H9 (cell line): ENCODE data around the gene WDFY1. TPM values are rescaled to one million over a fixed set of nuclear protein-coding genes. Genes with fewer than 3 reads are reported as not detected.

ENCODE experiments used
- DNase-seq: peaks from one replicate; pipeline ENCODE4 v3.0.0-alpha.2; 2017
- H2AFZ ChIP-seq: one replicate; pipeline ENCODE4 v1.6.1; 2013; ENCODE audit warnings: mild to moderate bottlenecking, low read length, control low read depth, moderate library complexity
- H2AK5ac ChIP-seq: 2 replicates; pipeline ENCODE4 v1.6.1; 2013; ENCODE audit warnings: low read length, control low read depth, mixed read lengths; ENCODE audit not compliant: insufficient read length
- H2BK120ac ChIP-seq: one replicate; pipeline ENCODE4 v1.6.1; 2013; ENCODE audit warnings: low read depth, mild to moderate bottlenecking, low read length, control low read depth, inconsistent platforms; ENCODE audit not compliant: poor library complexity, severe bottlenecking
- H2BK12ac ChIP-seq: 2 replicates; pipeline ENCODE4 v1.6.1; 2013; ENCODE audit warnings: low read length, control low read depth, mixed read lengths, low read depth; ENCODE audit not compliant: insufficient read length
- H2BK15ac ChIP-seq: 2 replicates; pipeline ENCODE4 v1.6.1; 2013; ENCODE audit warnings: low read depth, low read length, control low read depth
- H2BK20ac ChIP-seq: one replicate; pipeline ENCODE4 v1.6.1; 2013; ENCODE audit warnings: low read depth, mild to moderate bottlenecking, low read length, control low read depth, inconsistent platforms; ENCODE audit not compliant: poor library complexity, severe bottlenecking
- H2BK5ac ChIP-seq: 2 replicates; pipeline ENCODE4 v1.6.1; 2013; ENCODE audit warnings: low read length, control low read depth, mixed read lengths; ENCODE audit not compliant: insufficient read length
- H3K14ac ChIP-seq: 2 replicates; pipeline ENCODE4 v1.6.1; 2013; ENCODE audit warnings: low read length, control low read depth; ENCODE audit not compliant: insufficient read depth
- H3K18ac ChIP-seq: 2 replicates; pipeline ENCODE4 v1.6.1; 2013; ENCODE audit warnings: low read depth, mild to moderate bottlenecking, mixed read lengths, low read length, control low read depth; ENCODE audit not compliant: insufficient read length
- H3K23ac ChIP-seq: 2 replicates; pipeline ENCODE4 v1.6.1; 2013; ENCODE audit warnings: low read length, control low read depth, mixed read lengths, low read depth; ENCODE audit not compliant: insufficient read length
- H3K23me2 ChIP-seq: 2 replicates; pipeline ENCODE4 v1.6.1; 2013; ENCODE audit warnings: low read depth, mild to moderate bottlenecking, mixed read lengths, low read length, control low read depth; ENCODE audit not compliant: insufficient read length, poor library complexity, severe bottlenecking
- H3K27ac ChIP-seq: 2 replicates; pipeline ENCODE4 v1.5.1; 2013; ENCODE audit warnings: low read length, control low read depth, mixed read lengths, low read depth; ENCODE audit not compliant: insufficient read length
- H3K27me3 ChIP-seq: 2 replicates; pipeline ENCODE4 v1.6.1; 2013; ENCODE audit warnings: low read length, control low read depth, inconsistent platforms; ENCODE audit not compliant: insufficient read depth
- H3K4ac ChIP-seq: 2 replicates; pipeline ENCODE4 v1.6.1; 2013; ENCODE audit warnings: low read depth, mild to moderate bottlenecking, control low read depth, inconsistent platforms, low read length, moderate library complexity
- H3K4me1 ChIP-seq: 2 replicates; pipeline ENCODE4 v1.6.1; 2013; ENCODE audit warnings: low read length, control low read depth, inconsistent platforms; ENCODE audit not compliant: insufficient read depth
- H3K4me2 ChIP-seq: 2 replicates; pipeline ENCODE4 v1.6.1; 2013; ENCODE audit warnings: low read length, control low read depth, mixed read lengths; ENCODE audit not compliant: insufficient read length, insufficient read depth
- H3K56ac ChIP-seq: 2 replicates; pipeline ENCODE4 v1.6.1; 2013; ENCODE audit warnings: low read depth, mild to moderate bottlenecking, mixed read lengths, low read length, control low read depth; ENCODE audit not compliant: insufficient read length
- H3K79me1 ChIP-seq: 2 replicates; pipeline ENCODE4 v1.6.1; 2013; ENCODE audit warnings: low read depth, mild to moderate bottlenecking, moderate library complexity, low read length, control low read depth, inconsistent platforms; ENCODE audit not compliant: insufficient read depth, poor library complexity, severe bottlenecking
- H3K79me2 ChIP-seq: 2 replicates; pipeline ENCODE4 v1.6.1; 2013; ENCODE audit warnings: low read length, control low read depth, inconsistent platforms; ENCODE audit not compliant: insufficient read depth
- H3K9ac ChIP-seq: 2 replicates; pipeline ENCODE4 v1.6.1; 2013; ENCODE audit warnings: low read length, control low read depth, mixed read lengths; ENCODE audit not compliant: insufficient read length; ENCODE audit errors: extremely low read depth
- H3K9me3 ChIP-seq: one replicate; pipeline ENCODE4 v1.6.1; 2013; ENCODE audit warnings: low read depth, low read length, inconsistent platforms; ENCODE audit not compliant: control insufficient read depth
- H3T11ph ChIP-seq: one replicate; pipeline ENCODE4 v1.6.1; 2013; ENCODE audit warnings: mild to moderate bottlenecking, low read length, control low read depth, inconsistent platforms
- H4K20me1 ChIP-seq: one replicate; pipeline ENCODE4 v1.6.1; 2013; ENCODE audit not compliant: control insufficient read depth, insufficient read length, insufficient read depth
- H4K5ac ChIP-seq: 2 replicates; pipeline ENCODE4 v1.6.1; 2013; ENCODE audit warnings: low read depth, mild to moderate bottlenecking, mixed read lengths, low read length, control low read depth; ENCODE audit not compliant: insufficient read length
- H4K8ac ChIP-seq: replicated peaks from 2 replicates; pipeline ENCODE4 v1.6.1; 2013; ENCODE audit warnings: low read length, control low read depth, mixed read lengths, low read depth; ENCODE audit not compliant: insufficient read length
- H4K91ac ChIP-seq: 2 replicates; pipeline ENCODE4 v1.6.1; 2013; ENCODE audit warnings: low read depth, mild to moderate bottlenecking, moderate library complexity, mixed read lengths, low read length, control low read depth; ENCODE audit not compliant: insufficient read length
- H3K27ac Mint-ChIP-seq, 3 experiments: 2 replicates in 2 of 3; 3 replicates in 1 of 3; pipeline ENCODE4 v1.8.0; 2020 to 2021; ENCODE audit warnings: mixed read lengths in 3 of 3, mild to moderate bottlenecking in 1 of 3, moderate library complexity in 1 of 3
- H3K27me3 Mint-ChIP-seq: 2 replicates; pipeline ENCODE4 v1.8.0; 2021; ENCODE audit warnings: low read depth, mild to moderate bottlenecking, moderate library complexity, mixed read lengths
- H3K36me3 Mint-ChIP-seq, 3 experiments: 2 replicates in 2 of 3; 3 replicates in 1 of 3; pipeline ENCODE4 v1.8.0; 2020 to 2021; ENCODE audit warnings: low read depth in 3 of 3, mixed read lengths in 3 of 3; ENCODE audit not compliant: insufficient read depth in 1 of 3
- H3K4me1 Mint-ChIP-seq, 2 experiments: 2 replicates each; pipeline ENCODE4 v1.8.0; 2020; ENCODE audit warnings: mixed read lengths in 2 of 2
- H3K4me3 Mint-ChIP-seq, 2 experiments: 2 replicates in 1 of 2; 3 replicates in 1 of 2; pipeline ENCODE4 v1.8.0; 2020 to 2021; ENCODE audit warnings: mild to moderate bottlenecking in 2 of 2, mixed read lengths in 2 of 2, moderate library complexity in 1 of 2
- H3K9me3 Mint-ChIP-seq, 2 experiments: 2 replicates in 1 of 2; 3 replicates in 1 of 2; pipeline ENCODE4 v1.8.0; 2020; ENCODE audit warnings: mild to moderate bottlenecking in 2 of 2, mixed read lengths in 2 of 2, moderate library complexity in 1 of 2
- WGBS: extraction: QIAGEN DNeasy Blood & Tissue Kit; methylation state at CpG from one replicate; pipeline ENCODE4 v1.1.7; 2013; ENCODE audit warnings: missing lambda C conversion rate, low lambda C conversion rate, mixed read lengths; ENCODE audit not compliant: insufficient read length; ENCODE audit errors: extremely low coverage; 5-methylcytosine and 5-hydroxymethylcytosine counted together
- total RNA-seq: library from RNA; stranded (reverse); gene quantifications from 2 replicates; pipeline ENCODE4 v1.2.1, GENCODE V29; 2021
- TF ChIP-seq, protein P1 (sequence below): fragments of 200-600 bp; sonication (generic); conservative IDR thresholded peaks from 3 replicates; pipeline ENCODE4 v1.8.0; 2021; ENCODE audit warnings: antibody characterized with exemption, mild to moderate bottlenecking

Gene WDFY1
- total RNA-seq, 1 experiment from 2014 or later = 54.1 TPM

DNA sequence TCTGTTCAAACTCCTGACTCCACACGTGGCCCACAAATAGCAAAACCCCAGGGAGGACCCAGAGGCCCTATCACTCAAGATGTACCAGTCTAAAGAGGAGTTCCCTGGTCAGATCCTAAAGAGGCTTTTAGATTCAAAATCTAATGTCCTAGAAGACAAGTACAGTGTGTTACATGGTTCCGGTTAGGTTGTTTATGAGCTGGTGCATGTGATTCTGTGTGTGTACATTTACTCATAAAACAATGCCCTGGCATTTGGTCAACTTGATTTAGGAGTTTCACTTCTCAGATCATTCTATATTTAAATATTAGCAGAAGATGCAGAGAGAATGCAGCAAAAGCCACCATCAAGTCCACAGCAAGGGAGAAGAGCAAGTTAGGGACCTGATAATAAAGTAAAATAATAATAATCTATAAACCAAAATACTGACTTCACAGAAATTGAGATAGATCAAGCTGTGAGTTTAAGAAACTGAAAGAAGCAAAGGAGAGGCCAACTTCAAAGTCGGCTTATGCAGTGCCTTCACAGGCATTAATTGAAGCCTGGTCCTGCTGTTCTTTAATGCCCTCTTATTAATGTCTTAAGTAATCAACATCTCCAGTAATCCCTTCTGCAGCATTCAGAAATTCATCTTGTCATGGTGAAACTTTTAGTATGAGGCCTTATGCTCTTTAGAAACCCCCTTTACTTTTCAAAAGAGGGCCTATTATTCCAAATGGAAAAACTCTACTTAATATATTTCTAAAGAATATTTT, 103.5 kb downstream of the WDFY1 start:
- H3K56ac ChIP-seq = no peak overlapping the region
- H2BK20ac ChIP-seq = no peak overlapping the region
- H2AFZ ChIP-seq = no peak overlapping the region
- no peaks in the 10 kb centered on the region for H3K9me3 ChIP-seq
- no peak overlapping the region for H3K9ac ChIP-seq
- no peaks in the 10 kb centered on the region for H3K79me1 ChIP-seq
- no peak overlapping the region for H3T11ph ChIP-seq
- no peak overlapping the region for H2AK5ac ChIP-seq
- no peak overlapping the region for H3K27ac Mint-ChIP-seq
- no peak overlapping the region for H4K8ac ChIP-seq
- no peaks in the 10 kb centered on the region; the same call in 1 of the 2 replicates for H3K4me1 ChIP-seq
- no peak overlapping the region for H2BK15ac ChIP-seq
- DNase-seq = no peak
- H4K5ac ChIP-seq = no peak overlapping the region
- H3K36me3 Mint-ChIP-seq = 0 out of 7 replicates have a peak, but pooled peaks cover 0 to 2% (median 0%) of the 10 kb centered on the region in 3 experiments
- no peak overlapping the region for H2BK120ac ChIP-seq
- H3K79me2 ChIP-seq = no peaks in the 10 kb centered on the region
- no peak overlapping the region for H3K14ac ChIP-seq
- H3K4ac ChIP-seq = no peak overlapping the region
- peaks cover 7 to 9% of the 10 kb centered on the region in 2 experiments for H3K4me1 Mint-ChIP-seq
- no peaks in the 10 kb centered on the region for H3K9me3 Mint-ChIP-seq
- H3K27ac ChIP-seq = no peak overlapping the region
- peaks cover 4% of the 10 kb centered on the region for H3K23me2 ChIP-seq
- no peak overlapping the region for H3K4me2 ChIP-seq
- no peak overlapping the region for H2BK5ac ChIP-seq
- no peak overlapping the region for H2BK12ac ChIP-seq
- TF ChIP-seq, protein P1, sequence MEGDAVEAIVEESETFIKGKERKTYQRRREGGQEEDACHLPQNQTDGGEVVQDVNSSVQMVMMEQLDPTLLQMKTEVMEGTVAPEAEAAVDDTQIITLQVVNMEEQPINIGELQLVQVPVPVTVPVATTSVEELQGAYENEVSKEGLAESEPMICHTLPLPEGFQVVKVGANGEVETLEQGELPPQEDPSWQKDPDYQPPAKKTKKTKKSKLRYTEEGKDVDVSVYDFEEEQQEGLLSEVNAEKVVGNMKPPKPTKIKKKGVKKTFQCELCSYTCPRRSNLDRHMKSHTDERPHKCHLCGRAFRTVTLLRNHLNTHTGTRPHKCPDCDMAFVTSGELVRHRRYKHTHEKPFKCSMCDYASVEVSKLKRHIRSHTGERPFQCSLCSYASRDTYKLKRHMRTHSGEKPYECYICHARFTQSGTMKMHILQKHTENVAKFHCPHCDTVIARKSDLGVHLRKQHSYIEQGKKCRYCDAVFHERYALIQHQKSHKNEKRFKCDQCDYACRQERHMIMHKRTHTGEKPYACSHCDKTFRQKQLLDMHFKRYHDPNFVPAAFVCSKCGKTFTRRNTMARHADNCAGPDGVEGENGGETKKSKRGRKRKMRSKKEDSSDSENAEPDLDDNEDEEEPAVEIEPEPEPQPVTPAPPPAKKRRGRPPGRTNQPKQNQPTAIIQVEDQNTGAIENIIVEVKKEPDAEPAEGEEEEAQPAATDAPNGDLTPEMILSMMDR = no peak
- no CpG with 5 or more reads among the region's 3 CpGs for WGBS
- no peaks in the 10 kb centered on the region for H4K20me1 ChIP-seq
- H3K27me3 Mint-ChIP-seq = peaks cover 4% of the 10 kb centered on the region
- H4K91ac ChIP-seq = no peak overlapping the region
- H3K4me3 Mint-ChIP-seq = no peak overlapping the region
- no peak overlapping the region for H3K23ac ChIP-seq
- no peak overlapping the region for H3K18ac ChIP-seq
- H3K27me3 ChIP-seq = no peaks in the 10 kb centered on the region
